OCI-LY1 (cell line): ENCODE measurements around the gene OR10H2.

Source experiments
- H2AFZ ChIP-seq: fragments of 200-600 bp; sonication (generic), shearing (Covaris generic); 2 replicates; pipeline ENCODE4 v1.6.0; 2014; ENCODE audit warnings: antibody characterized with exemption, mild to moderate bottlenecking, low read length
- H3F3A ChIP-seq: fragments of 200-600 bp; sonication (generic), shearing (Covaris generic); 2 replicates; pipeline ENCODE4 v1.6.0; 2014; ENCODE audit warnings: mild to moderate bottlenecking, antibody characterized with exemption, low read length, moderate library complexity; ENCODE audit not compliant: insufficient read depth
- H3K27ac ChIP-seq: fragments of 200-600 bp; sonication (generic); 2 replicates; pipeline ENCODE4 v1.5.1; 2014; ENCODE audit warnings: low read length, mixed run types, mild to moderate bottlenecking, low read depth; ENCODE audit not compliant: poor library complexity, severe bottlenecking
- H3K27me3 ChIP-seq: fragments of 200-600 bp; sonication (generic); 2 replicates; pipeline ENCODE4 v1.6.0; 2014; ENCODE audit warnings: antibody characterized with exemption, mild to moderate bottlenecking, low read length, moderate library complexity; ENCODE audit not compliant: insufficient read depth
- H3K36me3 ChIP-seq: fragments of 200-600 bp; sonication (generic); 2 replicates; pipeline ENCODE4 v1.6.1; 2014; ENCODE audit warnings: mild to moderate bottlenecking, antibody characterized with exemption, low read length, moderate library complexity, mixed read lengths; ENCODE audit not compliant: insufficient read depth
- H3K4me1 ChIP-seq: fragments of 200-600 bp; sonication (generic); 2 replicates; pipeline ENCODE4 v1.5.1; 2014; ENCODE audit warnings: mild to moderate bottlenecking, low read length, moderate library complexity; ENCODE audit not compliant: insufficient read depth, severe bottlenecking
- H3K4me2 ChIP-seq: fragments of 200-600 bp; sonication (generic), shearing (Covaris generic); 2 replicates; pipeline ENCODE4 v1.6.1; 2014; ENCODE audit warnings: low read length
- H3K4me3 ChIP-seq: fragments of 200-600 bp; sonication (generic); 2 replicates; pipeline ENCODE4 v1.5.1; 2014; ENCODE audit warnings: low read length, low read depth, mild to moderate bottlenecking, mixed read lengths; ENCODE audit not compliant: poor library complexity, severe bottlenecking
- H3K79me2 ChIP-seq: fragments of 200-600 bp; shearing (Covaris generic); 2 replicates; pipeline ENCODE4 v1.6.1; 2016; ENCODE audit warnings: mixed run types, low read length, mixed read lengths; ENCODE audit not compliant: insufficient read depth
- H3K9ac ChIP-seq: fragments of 200-600 bp; sonication (generic), shearing (Covaris generic); 2 replicates; pipeline ENCODE4 v1.6.1; 2014; ENCODE audit warnings: mild to moderate bottlenecking, low read length, mixed read lengths
- H3K9me2 ChIP-seq: fragments of 200-600 bp; sonication (generic), shearing (Covaris generic); 2 replicates; pipeline ENCODE4 v1.6.1; 2014; ENCODE audit warnings: low read depth, mild to moderate bottlenecking, low read length, mixed read lengths
- H3K9me3 ChIP-seq: fragments of 200-600 bp; shearing (Covaris generic); 2 replicates; pipeline ENCODE4 v1.6.1; 2014; ENCODE audit warnings: low read length, mixed read lengths
- H4K20me1 ChIP-seq: fragments of 200-600 bp; sonication (generic), shearing (Covaris generic); 2 replicates; pipeline ENCODE4 v1.6.0; 2016; ENCODE audit warnings: mild to moderate bottlenecking, low read length; ENCODE audit not compliant: insufficient read depth
- CTCF ChIP-seq: fragments of 200-600 bp; sonication (generic), shearing (Covaris generic); IDR thresholded peaks from 2 replicates; pipeline ENCODE4 v1.5.1; 2017; ENCODE audit warnings: mild to moderate bottlenecking, antibody characterized with exemption, low read length, moderate library complexity, mixed read lengths
- EZH2 ChIP-seq: fragments of 200-600 bp; sonication (generic), shearing (Covaris generic); IDR thresholded peaks from 2 replicates; pipeline ENCODE4 v1.8.0; 2017; ENCODE audit warnings: borderline replicate concordance, mixed run types, mild to moderate bottlenecking, antibody characterized with exemption, low read length, moderate library complexity, mixed read lengths

The OR10H2 gene

GRCh38 chr19:15733895-15734294, 6.1 kb downstream of the OR10H2 start:
- H3K27ac ChIP-seq = no peak overlapping the region
- no peaks in the 10 kb centered on the region for H3K9me3 ChIP-seq
- no peaks in the 10 kb centered on the region for H4K20me1 ChIP-seq
- H3F3A ChIP-seq = no peaks in the 10 kb centered on the region
- no peak overlapping the region for H2AFZ ChIP-seq
- no peaks in the 10 kb centered on the region for H3K4me1 ChIP-seq
- H3K79me2 ChIP-seq = no peaks in the 10 kb centered on the region
- H3K4me3 ChIP-seq = no peak overlapping the region
- no peak overlapping the region for H3K9ac ChIP-seq
- TF ChIP-seq EZH2 (no peak), CTCF (no peak)
- H3K36me3 ChIP-seq = no peaks in the 10 kb centered on the region
- no peak overlapping the region for H3K4me2 ChIP-seq
- H3K27me3 ChIP-seq = no peaks in the 10 kb centered on the region
- H3K9me2 ChIP-seq = no peaks in the 10 kb centered on the region

- Histone ChIP-seq H3K36me3 (no peaks in the 10 kb centered on the region), H4K20me1 (no peaks in the 10 kb centered on the region), H3K79me2 (no peaks in the 10 kb centered on the region), H3K27ac (no peak within 1 kb of the TSS), H2AFZ (no peak within 1 kb of the TSS), H3F3A (no peaks in the 10 kb centered on the region), H3K27me3 (no peaks in the 10 kb centered on the region), H3K9ac (no peak within 1 kb of the TSS), H3K4me3 (no peak within 1 kb of the TSS), H3K4me2 (no peak within 1 kb of the TSS), H3K9me2 (no peaks in the 10 kb centered on the region), H3K4me1 (no peaks in the 10 kb centered on the region), H3K9me3 (peaks cover 2% of the 10 kb centered on the region; the same call in 1 of the 2 replicates)
- TF ChIP-seq CTCF = no peak
- no peak for TF ChIP-seq EZH2
Measured at GRCh38 chr19:15737722-15738121, 9.9 kb downstream of the OR10H2 start, which contains the start of gene OR10H3. Gene OR10H3, plus strand, starts transcription at chr19:15737985. Its CDS starts 3,408 bp downstream, at chr19:15741393.

GRCh38 chr19:15740785-15741184, 13.0 kb downstream of the OR10H2 start:
- no peaks in the 10 kb centered on the region for H3K9me2 ChIP-seq
- H3K4me3 ChIP-seq = no peak overlapping the region
- H3K36me3 ChIP-seq = no peaks in the 10 kb centered on the region
- H3K4me2 ChIP-seq = no peak overlapping the region
- peaks cover 2% of the 10 kb centered on the region; the same call in 1 of the 2 replicates for H3K9me3 ChIP-seq
- no peaks in the 10 kb centered on the region for H4K20me1 ChIP-seq
- H3K27ac ChIP-seq = no peak overlapping the region
- TF ChIP-seq CTCF = no peak
- no peak for TF ChIP-seq EZH2
- H3K79me2 ChIP-seq = no peaks in the 10 kb centered on the region
- H3K9ac ChIP-seq = no peak overlapping the region
- no peaks in the 10 kb centered on the region for H3F3A ChIP-seq
- no peak overlapping the region for H2AFZ ChIP-seq
- H3K4me1 ChIP-seq = no peaks in the 10 kb centered on the region
- H3K27me3 ChIP-seq = peaks cover 4% of the 10 kb centered on the region; the same call in 1 of the 2 replicates
